SK-MEL-5 (cell line): ENCODE measurements around the gene PRR5L. TPM values are rescaled to one million over a fixed set of nuclear protein-coding genes. Genes with fewer than 3 reads are reported as not detected.

Experiments used
- DNase-seq: peaks from one replicate; pipeline ENCODE4 v3.0.0-alpha.2; 2016; ENCODE audit warnings: low read depth, low spot score
- in situ Hi-C: cut with HindIII; loops from 2 replicates; pipeline ENCODE4 v1.10.0; 2016; ENCODE audit warnings: low sequenced_read_pairs, high pct_unique_total_duplicates, low pct_unique_long_range_greater_than_20kb
- polyA plus RNA-seq, 2 experiments: library from polyadenylated mRNA; depleted of rRNA; stranded (reverse); fragments of >200 nt; gene quantifications; 2 replicates each; pipeline ENCODE4 v1.2.3, GENCODE V29; 2015
- total RNA-seq: library from RNA; depleted of rRNA; stranded (reverse); fragments of >200 nt; shearing (Covaris generic); gene quantifications from 2 replicates; pipeline ENCODE4 v1.2.3, GENCODE V29; 2014; rRNA removed

PRR5L gene, protein sequence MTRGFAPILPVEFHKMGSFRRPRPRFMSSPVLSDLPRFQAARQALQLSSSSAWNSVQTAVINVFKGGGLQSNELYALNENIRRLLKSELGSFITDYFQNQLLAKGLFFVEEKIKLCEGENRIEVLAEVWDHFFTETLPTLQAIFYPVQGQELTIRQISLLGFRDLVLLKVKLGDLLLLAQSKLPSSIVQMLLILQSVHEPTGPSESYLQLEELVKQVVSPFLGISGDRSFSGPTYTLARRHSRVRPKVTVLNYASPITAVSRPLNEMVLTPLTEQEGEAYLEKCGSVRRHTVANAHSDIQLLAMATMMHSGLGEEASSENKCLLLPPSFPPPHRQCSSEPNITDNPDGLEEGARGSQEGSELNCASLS
- 3.2 and 6.5 TPM in 2 replicates for total RNA-seq
- 1.6 and 2.1 TPM in 2 replicates for polyA plus RNA-seq (2015; cell fraction: cytosol; rRNA removed)
- polyA plus RNA-seq (2015; cell fraction: nucleus; rRNA removed) = 3.0 and 3.6 TPM in 2 replicates

DNA sequence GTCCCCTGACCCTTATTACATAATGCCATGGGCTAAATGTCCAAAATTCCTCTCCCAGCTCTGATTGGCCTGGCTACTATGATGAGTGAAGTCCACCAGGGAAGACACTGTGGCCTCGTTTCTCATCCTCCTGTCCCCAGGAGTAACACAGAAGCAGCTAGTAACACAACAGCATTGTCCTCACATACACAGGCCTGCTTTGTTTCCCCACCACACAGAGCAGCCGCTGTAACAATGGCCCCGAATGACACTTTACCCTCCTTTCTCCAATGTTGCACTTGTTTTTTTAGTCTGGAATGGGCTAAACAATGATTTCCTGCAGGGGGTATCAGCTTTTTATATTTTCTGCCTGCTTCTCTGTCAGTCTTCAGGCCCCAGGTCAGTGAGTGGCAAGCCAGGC is at the start of gene PRR5L:
TSS of gene PRR5L (plus strand) at position 363 of the 400 bp plus-strand sequence. CDS start 104,834 bp downstream, outside the sequence.
- in situ Hi-C loops = loop anchor here (5.0 to 10.0 kb wide), 2 partner anchors 46 to 189 kb away; no protein-coding TSS in a partner anchor
- peak; percentile 8 for DNase-seq

DNA sequence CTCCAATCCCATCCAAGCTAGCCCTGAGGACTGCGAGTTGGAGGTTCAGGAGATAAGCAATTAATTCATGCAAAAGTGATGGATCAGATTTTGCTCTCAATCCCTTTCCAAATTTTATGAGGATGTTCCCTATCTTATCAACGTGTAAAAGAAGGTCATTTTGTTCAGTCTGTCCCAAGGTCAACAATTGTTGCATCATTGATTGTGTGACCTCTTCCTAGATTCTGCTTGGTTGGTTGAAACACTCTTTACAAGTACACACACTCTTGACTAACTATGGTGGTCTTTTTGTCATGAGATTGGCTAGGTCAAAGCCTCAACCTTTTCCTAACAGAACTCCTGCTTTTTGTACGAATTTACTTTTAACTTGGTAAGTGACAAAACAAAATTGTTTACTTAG is 48.6 kb upstream of the PRR5L start:
- no peak for DNase-seq
- in situ Hi-C loops = no loop called here

DNA sequence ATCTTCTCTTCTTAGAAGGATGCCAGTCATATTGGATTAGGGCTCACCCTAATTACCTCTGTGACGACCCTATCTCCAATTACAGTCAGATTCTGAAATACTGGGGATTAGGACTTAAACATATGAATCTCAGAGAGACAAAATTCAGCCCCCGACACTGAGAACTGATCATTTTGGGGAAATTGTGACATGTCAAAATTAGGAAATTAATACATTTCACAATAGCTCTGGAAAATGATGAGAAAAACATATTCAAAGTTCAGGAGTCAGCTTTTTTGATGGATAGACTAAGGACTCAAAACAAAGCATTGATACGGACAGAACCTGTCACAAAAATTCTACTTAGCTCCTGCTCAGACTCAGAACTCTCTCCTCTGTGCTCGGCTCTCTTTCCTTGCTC is 47.7 kb upstream of the PRR5L start:
- in situ Hi-C loops = no loop called here

DNA sequence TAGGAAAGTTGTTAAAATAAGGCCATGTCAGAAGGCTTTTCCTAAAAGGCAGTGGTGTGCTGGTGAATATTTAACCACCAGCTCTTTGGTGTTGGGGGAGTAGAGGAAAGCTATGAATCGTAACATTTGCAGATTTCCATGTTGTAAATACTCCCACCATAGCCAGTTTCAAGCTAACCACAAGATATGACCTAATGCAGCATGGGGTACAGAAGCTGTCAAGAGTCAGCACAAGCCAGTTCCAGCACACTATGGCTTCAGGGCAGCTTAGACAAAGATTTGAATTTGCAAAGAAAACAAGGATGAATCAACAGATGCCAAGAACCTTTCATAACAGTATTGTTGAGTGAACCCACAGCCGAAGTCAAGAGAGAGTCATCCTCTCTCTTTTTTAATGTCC is 46.8 kb upstream of the PRR5L start:
- peak; percentile 37 for DNase-seq
- in situ Hi-C loops = no loop called here

More for the DNA sequence above, 47.7 kb upstream of the PRR5L start:
- no peak for DNase-seq

DNA sequence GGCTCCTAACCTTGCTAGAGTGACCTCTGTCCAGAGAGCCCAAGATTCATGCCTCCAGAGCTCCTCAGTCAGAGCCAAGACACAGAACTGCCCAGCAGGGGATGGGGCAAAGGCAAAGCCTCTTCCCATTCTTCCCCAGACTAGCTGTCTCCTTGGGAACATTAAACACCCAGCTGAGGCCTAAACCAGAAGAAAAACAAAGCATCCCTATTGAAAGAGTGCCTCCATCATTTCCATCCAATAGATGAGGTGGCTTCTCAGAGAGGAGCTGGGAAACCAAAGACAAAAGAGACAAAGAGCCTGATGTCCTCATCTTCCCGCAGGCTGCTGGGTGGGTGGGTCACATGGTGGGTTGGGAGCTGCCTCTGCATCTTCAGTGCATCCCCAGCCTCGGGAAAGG is 44.3 kb upstream of the PRR5L start:
- in situ Hi-C loops = no loop called here
- DNase-seq = peak; percentile 59

DNA sequence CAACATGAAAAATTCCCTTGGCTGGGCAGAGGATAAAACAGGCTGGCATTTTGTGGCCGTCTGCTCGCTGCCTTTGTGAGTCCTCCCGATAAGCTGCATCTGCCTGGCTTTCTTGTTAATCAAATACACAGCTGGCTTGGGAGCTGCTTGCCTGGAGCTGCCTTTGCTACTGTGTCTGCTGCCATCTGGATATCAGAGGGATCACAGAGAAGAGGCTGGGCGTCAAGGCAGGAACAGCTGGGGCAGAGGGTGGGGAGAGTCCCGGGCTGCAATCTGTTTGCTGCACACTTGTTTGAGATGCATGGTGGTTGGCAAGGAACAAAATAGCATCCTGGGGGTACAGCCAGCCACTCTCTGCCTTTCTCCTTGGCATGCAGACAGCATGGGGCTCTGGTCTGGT is 42.9 kb upstream of the PRR5L start:
- no peak for DNase-seq
- in situ Hi-C loops = no loop called here

DNA sequence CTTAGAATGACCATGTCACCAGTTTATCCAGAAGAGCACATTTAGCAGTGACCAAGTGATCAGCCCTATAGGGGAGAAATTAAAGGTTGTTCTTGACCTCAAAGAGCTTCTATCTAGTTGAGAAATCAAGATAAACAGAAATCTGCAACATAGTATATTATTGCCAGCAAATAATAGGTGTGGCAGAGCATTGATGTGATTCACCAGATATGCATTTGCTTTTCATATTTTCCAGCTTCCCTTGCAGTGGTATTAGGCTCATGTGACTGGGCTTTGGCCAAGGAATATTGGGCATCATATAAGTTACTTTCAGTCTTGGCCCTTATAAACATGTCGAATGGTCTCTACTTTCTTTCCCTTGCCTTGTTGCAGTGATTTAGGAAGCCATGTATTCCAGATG is 41.4 kb upstream of the PRR5L start:
- in situ Hi-C loops = no loop called here
- DNase-seq = no peak

DNA sequence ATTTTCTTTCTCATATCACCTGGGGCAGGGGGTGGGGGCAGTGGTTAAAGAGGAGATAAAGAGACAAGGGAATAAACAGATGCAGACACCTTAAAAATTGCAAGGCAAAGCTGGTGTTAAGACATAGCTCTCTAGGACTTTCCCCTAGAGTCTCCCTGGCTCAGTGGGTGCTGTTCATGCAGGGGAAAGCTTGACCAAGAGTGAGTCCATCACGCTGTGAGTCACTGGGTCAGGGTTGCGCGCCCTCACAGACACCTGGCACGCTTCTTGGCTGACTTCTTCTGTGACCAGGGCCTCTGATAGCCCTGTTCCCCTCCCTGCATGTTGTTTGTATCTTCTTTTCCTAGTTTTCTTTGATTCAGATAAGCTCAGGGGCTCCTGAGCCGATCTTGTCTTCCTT is 38.7 kb upstream of the PRR5L start:
- no peak for DNase-seq
- in situ Hi-C loops = no loop called here

DNA sequence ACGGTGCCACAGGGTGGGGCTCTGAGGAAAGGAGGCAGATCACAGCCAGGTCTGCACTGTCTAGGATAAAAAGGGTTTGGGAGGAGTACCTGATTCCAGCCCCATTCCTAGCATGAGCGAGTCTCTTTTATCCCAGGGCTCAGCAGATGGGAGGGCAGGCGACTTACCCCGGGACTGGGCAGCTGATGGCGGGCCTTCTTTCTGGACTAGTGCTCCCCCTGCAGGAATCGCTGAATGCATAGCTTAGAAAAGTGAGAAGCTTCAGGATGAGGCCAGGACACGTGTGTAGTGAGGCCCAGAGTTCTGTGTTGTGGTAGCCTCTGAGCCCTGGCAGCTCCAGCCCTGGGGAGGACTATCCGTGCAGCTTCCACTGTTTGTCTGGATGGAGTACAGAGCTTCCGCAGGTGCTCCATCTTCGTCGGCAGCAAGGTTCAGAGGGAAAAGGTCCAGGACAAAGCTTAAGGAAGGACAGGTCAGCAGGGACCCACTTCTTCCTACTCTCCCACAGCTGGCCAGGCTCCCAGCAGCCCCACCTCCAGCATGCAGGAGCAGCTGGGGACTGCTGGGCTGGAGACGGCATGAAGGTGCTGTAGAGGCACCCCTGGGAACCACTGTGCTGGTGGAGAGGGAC is 37.2 kb upstream of the PRR5L start:
- in situ Hi-C loops = no loop called here
- DNase-seq = peak; percentile 80

DNA sequence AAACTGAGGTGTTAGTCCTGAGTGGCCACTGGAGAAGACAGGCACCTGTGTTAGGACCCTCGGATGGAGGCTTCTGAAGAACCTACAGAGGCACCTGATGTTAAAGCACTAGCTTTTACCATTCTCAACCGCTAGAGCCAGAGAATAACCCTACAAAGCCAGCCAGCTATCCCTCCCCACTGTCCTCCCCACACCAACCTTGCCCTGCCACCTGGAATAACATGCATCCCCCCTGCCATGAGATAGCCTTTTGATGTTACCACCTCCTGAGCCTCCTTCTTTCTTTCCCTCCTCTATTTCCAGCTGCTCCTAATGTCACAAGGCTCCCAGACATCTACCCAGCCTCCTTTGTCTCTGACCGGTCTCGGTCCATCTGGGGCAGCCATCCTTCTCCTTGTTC is 35.0 kb upstream of the PRR5L start:
- DNase-seq = no peak
- in situ Hi-C loops = no loop called here

DNA sequence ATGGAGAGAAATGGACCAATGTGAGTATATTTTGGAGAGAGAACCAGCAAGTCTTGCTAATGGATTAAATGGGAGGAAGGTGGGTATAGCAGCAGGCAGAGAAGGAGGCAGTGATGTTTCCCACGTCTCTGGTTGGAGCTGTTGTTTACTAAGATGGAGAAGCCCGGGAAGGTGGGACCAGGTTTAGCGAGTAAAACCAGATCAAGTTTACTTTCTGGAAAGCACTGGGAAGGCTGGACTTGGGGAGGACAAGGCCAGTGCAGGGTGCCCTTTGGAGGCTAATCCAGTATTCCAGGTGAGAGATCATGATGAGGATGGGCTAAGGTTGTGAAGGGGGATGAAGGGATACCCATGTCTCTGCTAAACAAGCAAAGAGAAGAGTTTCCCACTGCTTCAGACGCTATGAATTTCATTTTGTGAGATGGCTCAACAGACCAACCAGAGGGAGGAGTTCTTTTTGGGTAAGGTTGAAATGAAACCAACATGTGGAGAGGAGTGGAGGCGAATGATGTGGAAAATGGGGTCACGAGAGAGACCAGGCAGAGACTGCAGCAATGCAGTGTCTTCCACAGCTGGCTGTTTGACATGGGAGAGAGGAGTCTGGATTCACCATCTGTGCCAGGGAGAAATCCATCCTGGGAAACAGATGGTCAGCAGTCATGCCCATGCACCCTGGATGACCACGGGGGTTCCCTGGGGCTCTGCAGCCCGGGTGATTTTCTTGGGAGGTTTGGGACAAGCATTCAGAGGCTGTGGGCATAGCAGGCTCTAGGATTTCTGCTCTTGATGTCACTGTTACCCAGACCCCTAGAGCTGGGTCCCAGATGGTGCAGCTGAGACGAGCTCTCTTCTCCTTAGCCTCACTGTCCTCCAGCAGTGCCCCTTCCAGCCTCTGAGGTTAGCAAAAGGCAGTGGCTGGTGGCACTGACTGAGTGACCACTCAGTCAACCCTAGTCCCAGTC is 31.8 kb upstream of the PRR5L start:
- in situ Hi-C loops = no loop called here
- DNase-seq = no peak

DNA sequence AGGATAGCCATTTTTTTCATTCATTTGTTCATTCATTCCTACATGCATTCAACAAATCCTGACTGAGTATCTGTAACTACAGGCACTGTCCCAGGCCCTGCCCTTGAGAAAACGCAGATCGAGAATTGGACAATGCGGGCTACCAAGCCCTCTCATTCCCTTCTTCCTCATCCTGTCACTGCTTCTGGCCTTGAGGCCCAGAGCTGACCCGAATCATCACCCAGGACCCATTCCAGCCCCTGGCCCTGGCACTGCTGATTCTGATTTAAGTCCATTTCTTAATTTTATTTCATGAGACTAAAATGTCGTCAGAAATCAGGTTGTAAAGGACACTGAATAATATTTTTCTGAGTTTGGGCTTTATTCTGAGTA is 31.1 kb upstream of the PRR5L start:
- in situ Hi-C loops = no loop called here
- no peak for DNase-seq

DNA sequence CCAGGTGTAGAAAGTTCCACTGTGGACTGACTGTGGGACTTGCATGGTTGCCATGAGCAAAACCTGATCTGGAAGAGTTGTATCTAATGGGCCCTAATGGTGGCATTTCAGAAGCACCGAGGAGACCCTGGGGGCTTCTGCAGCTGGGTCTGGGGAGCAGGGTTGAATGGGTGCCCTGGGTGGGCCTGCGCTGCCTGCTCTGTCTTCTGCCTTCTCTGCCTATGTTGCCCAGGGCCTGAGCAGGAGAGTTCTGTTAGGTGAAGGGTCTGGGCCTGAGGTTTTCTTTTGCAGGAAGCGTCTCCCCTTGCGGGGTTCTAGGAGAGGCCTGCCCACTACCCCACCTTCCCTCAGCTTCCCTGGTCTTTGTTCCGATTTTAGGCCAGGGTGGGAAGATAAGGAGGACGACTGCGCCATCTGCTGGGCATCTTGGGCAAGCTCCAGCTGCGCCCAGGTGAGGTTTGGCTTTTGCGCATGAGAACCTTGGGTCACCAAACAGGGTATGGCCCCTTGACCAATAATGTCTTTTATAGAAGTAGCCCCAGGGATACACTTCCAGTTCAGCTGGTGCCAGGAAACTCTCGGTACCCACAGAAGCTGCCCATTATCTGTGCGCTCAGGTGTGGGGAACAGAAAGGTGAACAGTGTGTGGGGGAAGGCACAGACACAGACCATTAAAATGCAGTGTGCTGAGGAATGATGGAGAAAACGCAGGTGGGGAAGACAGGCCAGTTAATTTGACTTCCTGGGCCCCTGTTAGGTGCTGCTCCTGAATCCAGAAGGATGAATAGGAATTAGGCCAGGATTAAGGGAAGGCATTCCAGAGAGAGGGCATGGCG is 30.1 kb upstream of the PRR5L start:
- DNase-seq = peak; percentile 62
- in situ Hi-C loops = no loop called here

DNA sequence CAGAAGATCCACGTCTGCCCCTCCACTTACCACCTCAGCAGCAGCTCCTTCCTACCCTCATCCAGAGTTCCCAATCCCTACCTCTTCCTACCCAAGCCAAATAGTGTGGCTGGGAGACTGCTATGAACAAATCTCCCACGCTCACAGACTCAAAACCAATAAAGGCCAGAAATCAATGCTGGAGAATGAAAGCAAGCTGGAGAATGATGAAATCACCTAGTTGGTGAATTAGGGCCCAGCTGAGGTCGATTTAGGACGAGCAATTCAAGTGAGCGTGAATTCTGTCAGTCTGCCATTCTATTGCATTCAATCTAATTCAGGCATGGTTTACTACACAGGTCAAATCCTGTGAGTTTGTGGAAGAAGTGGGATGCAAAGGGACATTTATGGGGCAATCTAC is 29.3 kb upstream of the PRR5L start:
- no peak for DNase-seq
- in situ Hi-C loops = no loop called here

DNA sequence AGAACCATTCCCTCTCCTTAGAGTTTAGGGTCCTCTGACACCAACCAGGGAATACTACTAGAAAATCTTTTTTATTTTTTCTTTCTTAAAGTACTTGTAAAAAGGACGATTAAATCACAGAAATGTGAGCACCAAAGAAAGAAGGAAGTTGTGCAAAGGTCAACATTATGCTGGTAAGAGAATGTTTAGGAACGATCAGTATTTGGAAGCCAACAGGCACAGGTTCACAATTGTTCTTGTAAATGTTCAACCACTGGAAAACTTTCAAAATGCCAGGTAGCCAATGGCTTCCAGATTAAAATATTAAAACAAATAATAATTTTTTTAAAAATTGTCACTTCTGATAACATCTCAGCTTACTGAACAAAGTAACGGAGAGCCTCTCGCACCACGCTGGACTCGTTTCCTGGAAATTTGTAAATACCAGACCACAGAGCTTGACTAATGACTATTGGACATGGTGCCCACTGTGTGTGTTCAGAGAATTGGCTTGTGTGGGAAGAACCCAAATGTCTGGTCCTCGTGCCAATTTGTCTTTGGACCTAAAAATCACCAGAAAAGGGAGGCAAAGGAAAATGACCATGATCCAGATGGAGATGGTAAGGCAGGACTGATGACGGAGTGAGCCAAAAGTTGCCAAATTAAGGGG is 27.6 kb upstream of the PRR5L start:
- in situ Hi-C loops = no loop called here
- no peak for DNase-seq

DNA sequence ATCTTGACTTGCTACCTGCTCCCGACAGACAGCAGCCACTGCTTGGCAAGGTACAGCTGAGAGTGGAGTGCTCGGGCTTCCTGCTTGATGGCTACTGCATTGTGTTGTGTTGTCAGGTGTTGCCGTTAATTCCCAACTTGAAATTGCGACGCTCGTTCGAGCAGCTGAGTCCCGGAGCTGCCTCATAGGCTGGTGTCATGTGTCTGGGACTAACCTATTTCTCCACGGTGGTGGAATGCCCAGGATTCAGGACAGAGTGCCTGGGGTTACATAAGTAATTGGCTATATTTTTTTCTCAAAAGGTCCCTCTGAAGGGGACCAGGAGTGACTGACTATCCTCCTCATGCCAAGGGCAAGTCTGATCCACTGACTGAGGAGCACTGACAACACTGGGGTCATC is 25.4 kb upstream of the PRR5L start:
- DNase-seq = no peak
- in situ Hi-C loops = no loop called here
